Hepatocyte (in vitro differentiated cells): Measurements from ENCODE around the gene DNER.

Experiments
- EZH2phosphoT487 ChIP-seq: fragments of 200-600 bp; sonication (generic); IDR thresholded peaks from one replicate; pipeline ENCODE4 v1.6.1; 2018; ENCODE audit warnings: antibody characterized with exemption, mild to moderate bottlenecking, low read depth, moderate library complexity; ENCODE audit not compliant: unreplicated experiment, severe bottlenecking
- TF ChIP-seq, protein P1 (sequence below): fragments of 200-600 bp; sonication (generic); IDR thresholded peaks from 2 replicates; pipeline ENCODE4 v1.5.1; 2016; ENCODE audit warnings: antibody characterized with exemption, mild to moderate bottlenecking; ENCODE audit not compliant: poor library complexity

DNA sequence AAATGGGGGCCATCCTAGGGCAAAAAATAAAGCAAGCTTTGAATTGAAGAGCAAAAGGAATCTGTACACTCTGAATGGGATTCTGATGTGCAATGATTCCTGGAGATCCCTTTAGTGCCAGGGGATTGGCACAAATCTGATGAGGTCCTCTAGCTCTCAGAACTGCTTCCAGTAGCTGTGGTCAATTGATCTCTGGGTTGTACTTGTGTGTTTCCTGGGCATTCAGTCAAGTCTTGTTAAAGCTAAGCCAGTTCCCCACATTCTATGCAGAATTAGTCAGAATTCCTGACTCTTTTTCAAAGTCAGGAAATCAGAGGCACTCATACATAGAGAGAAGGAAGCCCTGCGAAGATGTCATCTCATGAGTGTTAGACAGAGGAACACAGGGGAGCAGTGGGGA is 161.3 kb downstream of the DNER start:
- TF ChIP-seq, protein P1, sequence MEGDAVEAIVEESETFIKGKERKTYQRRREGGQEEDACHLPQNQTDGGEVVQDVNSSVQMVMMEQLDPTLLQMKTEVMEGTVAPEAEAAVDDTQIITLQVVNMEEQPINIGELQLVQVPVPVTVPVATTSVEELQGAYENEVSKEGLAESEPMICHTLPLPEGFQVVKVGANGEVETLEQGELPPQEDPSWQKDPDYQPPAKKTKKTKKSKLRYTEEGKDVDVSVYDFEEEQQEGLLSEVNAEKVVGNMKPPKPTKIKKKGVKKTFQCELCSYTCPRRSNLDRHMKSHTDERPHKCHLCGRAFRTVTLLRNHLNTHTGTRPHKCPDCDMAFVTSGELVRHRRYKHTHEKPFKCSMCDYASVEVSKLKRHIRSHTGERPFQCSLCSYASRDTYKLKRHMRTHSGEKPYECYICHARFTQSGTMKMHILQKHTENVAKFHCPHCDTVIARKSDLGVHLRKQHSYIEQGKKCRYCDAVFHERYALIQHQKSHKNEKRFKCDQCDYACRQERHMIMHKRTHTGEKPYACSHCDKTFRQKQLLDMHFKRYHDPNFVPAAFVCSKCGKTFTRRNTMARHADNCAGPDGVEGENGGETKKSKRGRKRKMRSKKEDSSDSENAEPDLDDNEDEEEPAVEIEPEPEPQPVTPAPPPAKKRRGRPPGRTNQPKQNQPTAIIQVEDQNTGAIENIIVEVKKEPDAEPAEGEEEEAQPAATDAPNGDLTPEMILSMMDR, result no peak
- TF ChIP-seq EZH2phosphoT487, result no peak
